Natural killer cell (primary cell): Measurements from ENCODE around the gene CABP4. TPM values are rescaled to one million over a fixed set of nuclear protein-coding genes. Genes with fewer than 3 reads are reported as not detected.

Experiments used
- ATAC-seq, 3 donors: fragments of 150-1000 bp in 2 of 3; fragments of 200-7000 bp in 1 of 3; cut with Tn5 transposase; 1 replicate in 1 of 3; 2 replicates in 2 of 3; pipeline ENCODE4 v1.10.0; 2021; ENCODE audit warnings: mild to moderate bottlenecking in 2 of 3, moderate library complexity in 2 of 3
- DNase-seq, 2 donors: peaks; one replicate each; pipeline versions ENCODE4 v3.0.0 to v3.0.0-alpha.2; 2013 to 2021; ENCODE audit warnings: mixed read lengths in 1 of 2
- H3K27ac ChIP-seq: one replicate; pipeline ENCODE4 v1.5.1; 2013; ENCODE audit warnings: mild to moderate bottlenecking, low read length
- H3K27me3 ChIP-seq: one replicate; pipeline ENCODE4 v1.6.1; 2013; ENCODE audit warnings: low read length; ENCODE audit not compliant: control insufficient read depth, insufficient read depth
- H3K36me3 ChIP-seq: one replicate; pipeline ENCODE4 v1.6.1; 2013; ENCODE audit warnings: low read length; ENCODE audit not compliant: control insufficient read depth, insufficient read depth
- H3K4me1 ChIP-seq: one replicate; pipeline ENCODE4 v1.6.1; 2013; ENCODE audit warnings: low read length; ENCODE audit not compliant: control insufficient read depth, insufficient read depth
- H3K4me3 ChIP-seq: one replicate; pipeline ENCODE4 v1.5.1; 2013; ENCODE audit warnings: low read length
- H3K9me3 ChIP-seq: one replicate; pipeline ENCODE4 v1.6.1; 2013; ENCODE audit warnings: low read length; ENCODE audit not compliant: control insufficient read depth, insufficient read depth
- H3K27ac Mint-ChIP-seq, 2 donors: one replicate each; pipeline ENCODE4 v1.8.0; 2022; ENCODE audit warnings: mild to moderate bottlenecking in 2 of 2, mixed read lengths in 2 of 2, moderate library complexity in 1 of 2
- H3K27me3 Mint-ChIP-seq, 2 donors: one replicate each; pipeline ENCODE4 v1.8.0; 2022; ENCODE audit warnings: low read depth in 2 of 2, mixed read lengths in 2 of 2
- H3K36me3 Mint-ChIP-seq: one replicate; pipeline ENCODE4 v1.8.0; 2022; ENCODE audit warnings: mixed read lengths
- H3K4me1 Mint-ChIP-seq, 2 donors: one replicate each; pipeline ENCODE4 v1.8.0; 2022; ENCODE audit warnings: mixed read lengths in 2 of 2
- H3K4me3 Mint-ChIP-seq: one replicate; pipeline ENCODE4 v1.8.0; 2022; ENCODE audit warnings: mild to moderate bottlenecking, moderate library complexity, mixed read lengths
- H3K9me3 Mint-ChIP-seq, 2 donors: one replicate each; pipeline ENCODE4 v1.8.0; 2022; ENCODE audit warnings: mixed read lengths in 2 of 2
- WGBS: methylation state at CpG from one replicate; pipeline ENCODE4 v1.1.7; 2013; ENCODE audit warnings: missing lambda C conversion rate; ENCODE audit not compliant: insufficient coverage; 5-methylcytosine and 5-hydroxymethylcytosine counted together
- intact Hi-C: fragments of 100-400 bp; cut with micrococcal nuclease; formaldehyde crosslinking; loops from one replicate; pipeline ENCODE4 v1.14.2; 2022
- total RNA-seq, 4 donors: library from RNA; stranded (reverse); fragments of 120-200 nt in 1 of 4; gene quantifications; one replicate each; pipeline versions ENCODE4 v1.2.3 to v1.2.4, GENCODE V29; 2013 to 2022
- TF ChIP-seq, protein P1 (sequence below): fragments of 200-600 bp; IDR thresholded peaks from one replicate; pipeline ENCODE4 v1.8.0; 2022; ENCODE audit warnings: antibody characterized with exemption

Gene CABP4
- total RNA-seq, 3 donors from 2014 or later (not counting 1 experiment from before 2014, with no cell fraction given): 12.9 to 22.8 (median 21.3) TPM

DNA sequence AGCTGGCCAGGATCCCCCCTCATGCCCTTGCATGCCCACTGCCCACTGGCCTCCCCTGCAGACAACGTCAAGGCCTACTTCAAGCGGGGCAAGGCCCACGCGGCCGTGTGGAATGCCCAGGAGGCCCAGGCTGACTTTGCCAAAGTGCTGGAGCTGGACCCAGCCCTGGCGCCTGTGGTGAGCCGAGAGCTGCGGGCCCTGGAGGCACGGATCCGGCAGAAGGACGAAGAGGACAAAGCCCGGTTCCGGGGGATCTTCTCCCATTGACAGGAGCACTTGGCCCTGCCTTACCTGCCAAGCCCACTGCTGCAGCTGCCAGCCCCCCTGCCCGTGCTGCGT is 35.5 kb downstream of the CABP4 start:
- ATAC-seq (no peak), DNase-seq (no peak)
- 97% methylated on average over 15 of the region's 15 CpGs for WGBS
- H3K27me3 Mint-ChIP-seq: no peaks in the 10 kb centered on the region
- no peak overlapping the region for H3K27ac ChIP-seq
- no peak overlapping the region for H3K4me3 Mint-ChIP-seq
- H3K4me1 ChIP-seq: peaks cover 27% of the 10 kb centered on the region
- H3K36me3 Mint-ChIP-seq: no peaks in the 10 kb centered on the region
- no peak overlapping the region for H3K4me3 ChIP-seq
- no peaks in the 10 kb centered on the region for H3K27me3 ChIP-seq
- peaks cover 79% of the 10 kb centered on the region for H3K36me3 ChIP-seq
- intact Hi-C loops: no loop called here
- no peaks in the 10 kb centered on the region for H3K9me3 ChIP-seq
- peaks cover 23 to 29% of the 10 kb centered on the region in 2 donors for H3K4me1 Mint-ChIP-seq
- no peaks in the 10 kb centered on the region for H3K9me3 Mint-ChIP-seq
- TF ChIP-seq, protein P1, sequence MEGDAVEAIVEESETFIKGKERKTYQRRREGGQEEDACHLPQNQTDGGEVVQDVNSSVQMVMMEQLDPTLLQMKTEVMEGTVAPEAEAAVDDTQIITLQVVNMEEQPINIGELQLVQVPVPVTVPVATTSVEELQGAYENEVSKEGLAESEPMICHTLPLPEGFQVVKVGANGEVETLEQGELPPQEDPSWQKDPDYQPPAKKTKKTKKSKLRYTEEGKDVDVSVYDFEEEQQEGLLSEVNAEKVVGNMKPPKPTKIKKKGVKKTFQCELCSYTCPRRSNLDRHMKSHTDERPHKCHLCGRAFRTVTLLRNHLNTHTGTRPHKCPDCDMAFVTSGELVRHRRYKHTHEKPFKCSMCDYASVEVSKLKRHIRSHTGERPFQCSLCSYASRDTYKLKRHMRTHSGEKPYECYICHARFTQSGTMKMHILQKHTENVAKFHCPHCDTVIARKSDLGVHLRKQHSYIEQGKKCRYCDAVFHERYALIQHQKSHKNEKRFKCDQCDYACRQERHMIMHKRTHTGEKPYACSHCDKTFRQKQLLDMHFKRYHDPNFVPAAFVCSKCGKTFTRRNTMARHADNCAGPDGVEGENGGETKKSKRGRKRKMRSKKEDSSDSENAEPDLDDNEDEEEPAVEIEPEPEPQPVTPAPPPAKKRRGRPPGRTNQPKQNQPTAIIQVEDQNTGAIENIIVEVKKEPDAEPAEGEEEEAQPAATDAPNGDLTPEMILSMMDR: no peak
- H3K27ac Mint-ChIP-seq: peak overlapping the region in 1 of 2 donors; percentile 33

DNA sequence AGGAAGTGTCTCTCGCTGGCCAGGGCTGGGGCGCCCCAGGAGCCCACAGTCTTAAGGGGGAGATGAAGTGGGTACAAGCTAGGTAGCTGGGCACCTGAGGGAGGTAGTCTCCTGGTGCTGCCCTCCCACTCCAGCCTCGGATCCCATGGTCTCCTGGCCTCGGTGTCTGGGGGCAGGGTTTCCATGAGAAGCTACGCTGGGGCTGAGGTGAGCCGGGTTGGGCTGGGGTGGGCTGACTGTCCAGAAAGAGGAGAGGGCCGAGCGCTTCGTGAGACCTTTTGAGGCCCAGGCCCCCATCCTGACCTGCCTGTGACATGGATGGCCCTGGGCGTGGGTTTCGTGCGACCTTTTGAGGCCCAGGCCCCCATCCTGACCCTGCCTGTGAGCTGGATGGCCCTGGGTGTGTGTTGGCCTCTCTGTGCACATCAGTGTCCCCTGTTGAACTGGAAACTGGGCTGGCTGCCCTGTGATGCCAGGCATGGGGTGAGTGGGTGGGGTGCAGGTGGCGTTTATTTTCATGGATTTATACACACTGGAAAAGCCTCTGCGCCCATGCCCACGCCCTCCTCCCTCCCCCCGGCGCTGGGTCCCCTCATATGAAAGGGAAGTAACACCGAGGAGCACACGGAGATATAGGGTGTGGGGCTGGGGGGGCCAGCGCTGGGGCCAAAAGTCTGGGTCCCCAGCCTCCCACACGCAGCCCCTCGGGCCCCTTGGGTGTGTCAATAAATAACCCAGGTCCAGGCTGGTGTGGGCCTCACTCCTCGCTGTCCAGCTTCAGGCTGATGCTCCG is 36.3 kb downstream of the CABP4 start:
- Histone ChIP-seq H3K27ac (no peak overlapping the region), H3K4me3 (no peak overlapping the region), H3K27me3 (no peaks in the 10 kb centered on the region), H3K9me3 (no peaks in the 10 kb centered on the region), H3K36me3 (peaks cover 85% of the 10 kb centered on the region), H3K4me1 (peaks cover 19% of the 10 kb centered on the region)
- Mint-ChIP-seq H3K4me3 (no peak overlapping the region), H3K4me1 (peaks cover 15 to 21% of the 10 kb centered on the region in 2 donors), H3K27ac (peak overlapping the region in 1 of 2 donors; percentile 33), H3K27me3 (no peaks in the 10 kb centered on the region), H3K9me3 (no peaks in the 10 kb centered on the region), H3K36me3 (no peaks in the 10 kb centered on the region)
- DNase-seq (no peak), ATAC-seq (no peak)
- WGBS: 93% methylated on average over 24 of the region's 24 CpGs
- intact Hi-C loops: no loop called here
- TF ChIP-seq, protein P1: no peak

DNA sequence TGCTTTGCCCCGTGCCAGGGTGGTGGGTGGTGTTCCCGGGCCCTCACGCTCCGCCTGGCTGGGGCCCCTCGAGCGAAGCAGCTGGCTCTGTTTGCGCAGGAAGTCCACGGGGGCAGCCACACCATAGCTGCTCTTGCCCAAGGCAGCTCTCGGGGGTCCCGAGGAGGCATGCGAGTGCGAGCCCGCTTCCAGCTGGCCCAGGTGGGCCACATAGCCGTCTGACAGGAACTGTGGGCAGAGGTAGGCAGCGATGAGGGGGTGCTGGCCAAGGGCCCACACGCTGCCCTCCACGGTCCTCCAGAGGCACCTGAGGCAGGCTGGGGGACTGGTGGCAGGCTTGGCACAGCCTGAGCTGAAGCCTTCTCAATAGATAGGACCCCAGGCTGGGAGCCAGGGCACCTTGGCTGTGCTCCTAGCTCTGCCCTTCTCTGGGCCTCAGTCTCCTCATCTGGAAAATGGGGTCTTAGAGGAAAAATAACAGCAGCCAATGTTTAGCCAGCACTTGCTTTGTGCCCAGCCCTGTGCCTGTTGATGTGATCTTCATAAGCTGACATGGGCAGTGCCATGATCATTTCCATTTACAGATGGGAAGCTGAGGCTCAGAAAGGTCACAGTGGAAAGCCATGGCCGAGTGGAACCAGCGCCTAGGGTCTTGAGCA is 37.0 kb downstream of the CABP4 start:
- H3K4me3 ChIP-seq: no peak overlapping the region
- intact Hi-C loops: no loop called here
- no peak overlapping the region for H3K4me3 Mint-ChIP-seq
- H3K36me3 ChIP-seq: peaks cover 85% of the 10 kb centered on the region
- H3K4me1 Mint-ChIP-seq: peaks cover 14 to 19% of the 10 kb centered on the region in 2 donors
- H3K27ac ChIP-seq: no peak overlapping the region
- 95% methylated on average over 19 of the region's 19 CpGs for WGBS
- H3K9me3 Mint-ChIP-seq: no peaks in the 10 kb centered on the region
- H3K27me3 Mint-ChIP-seq: no peaks in the 10 kb centered on the region
- no peak for DNase-seq
- ATAC-seq: no peak
- TF ChIP-seq, protein P1: no peak
- H3K36me3 Mint-ChIP-seq: no peaks in the 10 kb centered on the region
- H3K27ac Mint-ChIP-seq: no peak overlapping the region
- H3K4me1 ChIP-seq: peaks cover 12% of the 10 kb centered on the region
- H3K27me3 ChIP-seq: no peaks in the 10 kb centered on the region
- H3K9me3 ChIP-seq: no peaks in the 10 kb centered on the region
